SU-DHL-6 (cell line): Measurements from ENCODE around the gene MAP2.

ENCODE experiments used
- H2AFZ ChIP-seq: fragments of 200-600 bp; sonication (generic); 2 replicates; pipeline ENCODE4 v1.6.1; 2014; ENCODE audit warnings: low read depth, mild to moderate bottlenecking, moderate library complexity, mixed read lengths, antibody characterized with exemption, low read length; ENCODE audit not compliant: severe bottlenecking
- H3F3A ChIP-seq: fragments of 200-600 bp; shearing (Covaris generic); 2 replicates; pipeline ENCODE4 v1.6.0; 2016; ENCODE audit warnings: antibody characterized with exemption, mild to moderate bottlenecking; ENCODE audit not compliant: insufficient read depth
- H3K27ac ChIP-seq: fragments of 200-600 bp; sonication (generic); 2 replicates; pipeline ENCODE4 v1.5.1; 2016; ENCODE audit warnings: low read depth, mild to moderate bottlenecking, low read length, moderate library complexity, mixed read lengths
- H3K27me3 ChIP-seq: fragments of 200-600 bp; sonication (generic), shearing (Covaris generic); 2 replicates; pipeline ENCODE4 v1.6.0; 2014; ENCODE audit warnings: mild to moderate bottlenecking, low read length
- H3K36me3 ChIP-seq: fragments of 200-600 bp; sonication (generic); 2 replicates; pipeline ENCODE4 v1.6.1; 2014; ENCODE audit warnings: mild to moderate bottlenecking, low read length, mixed read lengths
- H3K4me2 ChIP-seq: fragments of 300-600, 200-600 bp; shearing (Covaris generic), sonication (generic); 2 replicates; pipeline ENCODE4 v1.6.0; 2014; ENCODE audit warnings: low read length, low read depth, mild to moderate bottlenecking; ENCODE audit not compliant: poor library complexity, severe bottlenecking
- H3K4me3 ChIP-seq: fragments of 200-600 bp; sonication (generic); 2 replicates; pipeline ENCODE4 v1.5.1; 2014; ENCODE audit warnings: antibody characterized with exemption, low read length, mild to moderate bottlenecking, mixed read lengths; ENCODE audit not compliant: insufficient read depth, poor library complexity, severe bottlenecking
- H3K79me2 ChIP-seq: fragments of 200-600 bp; sonication (generic); 2 replicates; pipeline ENCODE4 v1.6.1; 2014; ENCODE audit warnings: mild to moderate bottlenecking, low read length, moderate library complexity; ENCODE audit not compliant: insufficient read depth
- H3K9ac ChIP-seq: fragments of 200-600 bp; sonication (generic); 2 replicates; pipeline ENCODE4 v1.7.0; 2014; ENCODE audit warnings: mild to moderate bottlenecking, low read length
- H3K9me2 ChIP-seq: fragments of 200-600 bp; sonication (generic); replicated peaks from 2 replicates; pipeline ENCODE4 v1.6.1; 2014; ENCODE audit warnings: low read length; ENCODE audit not compliant: insufficient read depth
- H3K9me3 ChIP-seq: fragments of 200-600 bp; sonication (generic); 2 replicates; pipeline ENCODE4 v1.6.1; 2014; ENCODE audit warnings: low read length, mixed read lengths; ENCODE audit not compliant: insufficient read depth
- H4K20me1 ChIP-seq: fragments of 200-600 bp; sonication (generic); 2 replicates; pipeline ENCODE4 v1.6.1; 2014; ENCODE audit warnings: low read depth, mild to moderate bottlenecking, antibody characterized with exemption, low read length, moderate library complexity, mixed read lengths
- EZH2phosphoT487 ChIP-seq: fragments of 200-600 bp; sonication (generic), shearing (Covaris generic); conservative IDR thresholded peaks from 2 replicates; pipeline ENCODE4 v1.6.1; 2018; ENCODE audit warnings: mild to moderate bottlenecking, antibody characterized with exemption, low read length, moderate library complexity, mixed read lengths
- TF ChIP-seq, protein P1 (sequence below): fragments of 200-600 bp; sonication (generic); IDR thresholded peaks from one replicate; pipeline ENCODE4 v1.5.1; 2017; ENCODE audit warnings: antibody characterized with exemption, mild to moderate bottlenecking, low read length, moderate library complexity; ENCODE audit not compliant: insufficient read depth, poor library complexity, severe bottlenecking

Gene MAP2

DNA sequence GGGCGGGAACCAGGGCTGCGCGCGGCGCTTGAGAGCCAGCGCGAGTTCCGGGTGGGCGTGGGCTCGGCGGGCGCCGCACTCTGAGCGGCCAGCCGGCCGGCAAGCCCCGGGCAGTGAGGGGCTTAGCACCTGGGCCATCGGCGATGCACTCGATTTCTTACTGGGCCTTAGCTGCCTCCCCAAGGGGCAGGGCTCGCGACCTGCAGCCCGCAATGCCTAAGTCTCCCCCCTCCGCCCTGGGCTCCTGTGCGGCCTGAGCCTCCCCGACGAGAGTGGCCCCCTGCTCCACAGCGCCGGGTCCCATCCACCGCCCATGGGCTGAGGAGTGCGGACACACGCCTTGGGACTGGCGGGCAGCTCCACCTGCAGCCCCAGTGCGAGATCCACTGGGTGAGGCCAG is 36.5 kb upstream of the MAP2 start:
- Histone ChIP-seq H3K27me3 (no peaks in the 10 kb centered on the region), H3K4me3 (no peak overlapping the region), H2AFZ (no peak overlapping the region), H3K36me3 (no peaks in the 10 kb centered on the region), H3F3A (no peaks in the 10 kb centered on the region), H3K9me2 (no peaks in the 10 kb centered on the region), H3K9me3 (no peaks in the 10 kb centered on the region), H3K9ac (no peak overlapping the region), H4K20me1 (no peaks in the 10 kb centered on the region), H3K79me2 (no peaks in the 10 kb centered on the region), H3K27ac (no peak overlapping the region), H3K4me2 (no peak overlapping the region)
- TF ChIP-seq, protein P1, sequence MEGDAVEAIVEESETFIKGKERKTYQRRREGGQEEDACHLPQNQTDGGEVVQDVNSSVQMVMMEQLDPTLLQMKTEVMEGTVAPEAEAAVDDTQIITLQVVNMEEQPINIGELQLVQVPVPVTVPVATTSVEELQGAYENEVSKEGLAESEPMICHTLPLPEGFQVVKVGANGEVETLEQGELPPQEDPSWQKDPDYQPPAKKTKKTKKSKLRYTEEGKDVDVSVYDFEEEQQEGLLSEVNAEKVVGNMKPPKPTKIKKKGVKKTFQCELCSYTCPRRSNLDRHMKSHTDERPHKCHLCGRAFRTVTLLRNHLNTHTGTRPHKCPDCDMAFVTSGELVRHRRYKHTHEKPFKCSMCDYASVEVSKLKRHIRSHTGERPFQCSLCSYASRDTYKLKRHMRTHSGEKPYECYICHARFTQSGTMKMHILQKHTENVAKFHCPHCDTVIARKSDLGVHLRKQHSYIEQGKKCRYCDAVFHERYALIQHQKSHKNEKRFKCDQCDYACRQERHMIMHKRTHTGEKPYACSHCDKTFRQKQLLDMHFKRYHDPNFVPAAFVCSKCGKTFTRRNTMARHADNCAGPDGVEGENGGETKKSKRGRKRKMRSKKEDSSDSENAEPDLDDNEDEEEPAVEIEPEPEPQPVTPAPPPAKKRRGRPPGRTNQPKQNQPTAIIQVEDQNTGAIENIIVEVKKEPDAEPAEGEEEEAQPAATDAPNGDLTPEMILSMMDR = no peak
- TF ChIP-seq EZH2phosphoT487 = no peak

DNA sequence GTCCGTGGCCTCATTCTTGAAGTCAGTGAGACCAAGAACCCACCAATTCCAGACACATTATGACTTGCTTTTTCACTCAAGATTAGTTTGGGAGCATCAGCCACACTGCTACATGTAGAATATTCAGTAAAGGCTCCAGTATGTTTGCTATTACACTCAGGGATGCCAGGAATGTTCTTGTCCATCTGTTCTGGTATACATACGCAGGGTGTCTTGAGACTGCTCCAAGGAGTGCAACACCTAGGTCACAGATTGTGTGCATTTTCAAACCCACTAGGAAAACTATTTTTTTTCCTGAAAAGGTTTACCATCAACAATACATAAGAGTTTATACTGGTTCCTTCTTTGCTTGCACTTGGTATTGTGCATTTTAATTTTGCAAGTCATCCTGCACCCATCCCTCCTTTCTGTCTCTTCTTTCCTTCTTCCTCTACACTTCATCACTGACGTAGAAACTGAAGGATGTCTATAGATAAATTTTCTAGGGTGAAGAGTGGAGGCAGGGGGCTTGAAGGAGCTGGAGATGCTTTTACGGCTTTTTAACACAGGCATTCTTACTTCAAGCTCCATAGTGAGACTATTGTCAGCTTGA is 35.3 kb upstream of the MAP2 start:
- Histone ChIP-seq H3K27ac (no peak overlapping the region), H3K4me2 (no peak overlapping the region), H3K27me3 (no peaks in the 10 kb centered on the region), H3F3A (no peaks in the 10 kb centered on the region), H3K4me3 (no peak overlapping the region), H3K9ac (no peak overlapping the region), H3K36me3 (no peaks in the 10 kb centered on the region), H3K9me3 (no peaks in the 10 kb centered on the region), H3K9me2 (no peaks in the 10 kb centered on the region), H2AFZ (no peak overlapping the region), H3K79me2 (no peaks in the 10 kb centered on the region), H4K20me1 (no peaks in the 10 kb centered on the region)
- TF ChIP-seq, protein P1 = no peak
- TF ChIP-seq EZH2phosphoT487 = no peak

DNA sequence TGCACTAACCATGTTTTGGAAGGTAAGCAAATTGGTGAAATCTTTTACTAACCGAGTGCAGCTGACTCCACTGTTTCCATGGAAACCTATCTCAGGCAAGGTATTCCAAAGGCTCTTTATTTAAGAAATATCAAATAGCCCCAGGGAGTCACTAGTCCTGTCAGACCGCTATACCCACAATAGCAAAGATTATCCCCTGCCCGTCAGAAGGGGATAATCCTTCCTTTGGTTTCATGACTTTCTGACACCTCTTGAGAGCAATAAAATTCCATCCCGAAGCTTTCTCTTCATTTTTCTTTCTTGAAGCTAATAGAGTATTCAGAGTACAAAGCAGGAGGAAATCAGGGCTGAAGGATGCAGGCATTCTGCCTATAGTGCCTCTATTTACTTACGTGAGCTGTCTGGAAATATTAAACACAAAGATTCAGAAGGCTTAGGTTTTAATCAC is 34.7 kb upstream of the MAP2 start:
- TF ChIP-seq, protein P1 = no peak
- no peak for TF ChIP-seq EZH2phosphoT487
- Histone ChIP-seq H3K9ac (no peak overlapping the region), H3K4me2 (no peak overlapping the region), H3K9me3 (no peaks in the 10 kb centered on the region), H2AFZ (no peak overlapping the region), H3F3A (no peaks in the 10 kb centered on the region), H3K36me3 (no peaks in the 10 kb centered on the region), H3K9me2 (no peaks in the 10 kb centered on the region), H3K79me2 (no peaks in the 10 kb centered on the region), H3K27me3 (no peaks in the 10 kb centered on the region), H3K4me3 (no peak overlapping the region), H4K20me1 (no peaks in the 10 kb centered on the region), H3K27ac (no peak overlapping the region)
